ENCODE measurements around the gene FASTK.

FASTK gene

DNA sequence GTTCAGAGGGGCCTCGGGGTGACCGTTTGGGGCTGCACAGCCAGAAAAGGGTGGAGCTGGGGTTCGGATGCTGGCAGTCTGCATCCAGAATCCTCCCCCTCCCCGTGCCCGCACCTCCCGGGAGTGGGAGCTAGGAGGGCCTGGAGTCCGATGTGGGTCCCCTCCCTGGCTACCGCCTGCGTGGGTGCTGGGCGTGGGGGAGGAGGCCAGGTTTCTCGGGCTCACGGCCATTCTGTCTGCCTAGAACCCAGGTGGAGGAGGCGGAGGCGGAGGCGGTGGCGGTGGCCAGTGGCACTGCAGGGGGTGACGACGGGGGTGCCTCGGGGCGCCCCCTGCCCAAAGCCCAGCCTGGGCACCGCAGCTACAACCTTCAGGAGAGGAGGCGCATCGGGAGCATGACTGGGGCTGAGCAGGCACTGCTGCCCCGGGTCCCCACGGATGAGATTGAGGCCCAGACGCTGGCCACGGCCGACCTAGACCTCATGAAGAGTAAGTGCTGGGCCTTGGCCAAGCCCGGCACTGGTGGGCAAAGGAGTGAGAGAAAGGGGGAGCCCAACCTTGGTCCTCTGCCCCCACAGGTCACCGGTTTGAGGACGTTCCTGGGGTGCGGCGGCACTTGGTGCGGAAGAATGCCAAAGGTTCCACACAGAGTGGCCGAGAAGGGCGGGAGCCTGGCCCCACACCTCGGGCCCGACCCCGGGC lies 14.2 kb downstream of the FASTK start:
- no peaks in the 10 kb centered on the region for H3K27me3 ChIP-seq (ENCODE audit: insufficient read depth, low read length)
- no peak overlapping the region for H3K9ac ChIP-seq (ENCODE audit: low read length)
- H2AFZ ChIP-seq (ENCODE audit: low read length), result no peak overlapping the region
- no peak overlapping the region for H3K27ac ChIP-seq (ENCODE audit: low read depth, low read length, poor library complexity, severe bottlenecking)
- H3K9me2 ChIP-seq (ENCODE audit: low read depth, low read length), result no peaks in the 10 kb centered on the region
- peaks cover 7% of the 10 kb centered on the region for H3K4me1 ChIP-seq (ENCODE audit: insufficient read depth, low read length, severe bottlenecking)
- no peak overlapping the region for H3K4me3 ChIP-seq (ENCODE audit: low read depth, low read length, poor library complexity, severe bottlenecking)
- no peaks in the 10 kb centered on the region for H4K20me1 ChIP-seq (ENCODE audit: insufficient read depth, low read length)
- TF ChIP-seq, protein P1, sequence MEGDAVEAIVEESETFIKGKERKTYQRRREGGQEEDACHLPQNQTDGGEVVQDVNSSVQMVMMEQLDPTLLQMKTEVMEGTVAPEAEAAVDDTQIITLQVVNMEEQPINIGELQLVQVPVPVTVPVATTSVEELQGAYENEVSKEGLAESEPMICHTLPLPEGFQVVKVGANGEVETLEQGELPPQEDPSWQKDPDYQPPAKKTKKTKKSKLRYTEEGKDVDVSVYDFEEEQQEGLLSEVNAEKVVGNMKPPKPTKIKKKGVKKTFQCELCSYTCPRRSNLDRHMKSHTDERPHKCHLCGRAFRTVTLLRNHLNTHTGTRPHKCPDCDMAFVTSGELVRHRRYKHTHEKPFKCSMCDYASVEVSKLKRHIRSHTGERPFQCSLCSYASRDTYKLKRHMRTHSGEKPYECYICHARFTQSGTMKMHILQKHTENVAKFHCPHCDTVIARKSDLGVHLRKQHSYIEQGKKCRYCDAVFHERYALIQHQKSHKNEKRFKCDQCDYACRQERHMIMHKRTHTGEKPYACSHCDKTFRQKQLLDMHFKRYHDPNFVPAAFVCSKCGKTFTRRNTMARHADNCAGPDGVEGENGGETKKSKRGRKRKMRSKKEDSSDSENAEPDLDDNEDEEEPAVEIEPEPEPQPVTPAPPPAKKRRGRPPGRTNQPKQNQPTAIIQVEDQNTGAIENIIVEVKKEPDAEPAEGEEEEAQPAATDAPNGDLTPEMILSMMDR (IDR thresholded peaks at IDR 0.05; ENCODE audit: low read length), result no peak
- TF ChIP-seq EZH2 (IDR thresholded peaks at IDR 0.05; ENCODE audit: borderline replicate concordance, low read length), result no peak
- no peaks in the 10 kb centered on the region for H3F3A ChIP-seq (ENCODE audit: insufficient read depth, low read length)
- H3K36me3 ChIP-seq (ENCODE audit: insufficient read depth, low read length), result peaks cover 71% of the 10 kb centered on the region
- no peaks in the 10 kb centered on the region for H3K79me2 ChIP-seq (ENCODE audit: insufficient read depth, low read length)
- H3K4me2 ChIP-seq (ENCODE audit: low read length), result no peak overlapping the region
- no peaks in the 10 kb centered on the region for H3K9me3 ChIP-seq (ENCODE audit: low read length)

DNA sequence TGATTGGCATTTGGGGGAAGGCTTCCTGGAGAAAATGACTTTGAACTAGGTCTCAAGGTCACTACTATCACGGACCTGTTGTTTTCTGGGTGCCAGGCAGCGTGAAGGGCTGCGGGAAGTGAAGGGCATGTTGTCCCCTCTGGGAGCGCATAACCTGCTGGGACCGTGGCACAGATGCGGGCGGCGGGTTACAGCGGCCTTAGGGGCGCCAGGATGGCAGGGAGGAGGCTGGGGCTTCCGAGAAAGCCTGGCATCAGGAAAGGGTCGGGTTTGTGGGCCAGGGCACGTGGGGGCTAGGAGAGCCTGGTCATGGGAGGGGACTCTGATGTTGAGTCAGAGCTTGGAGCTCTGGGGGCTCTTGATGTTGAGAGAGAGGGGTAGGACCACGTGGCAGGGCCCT lies 15.1 kb downstream of the FASTK start:
- Histone ChIP-seq H3K79me2 (ENCODE audit: insufficient read depth, low read length) (no peaks in the 10 kb centered on the region), H2AFZ (ENCODE audit: low read length) (no peak overlapping the region), H3K27ac (ENCODE audit: low read depth, low read length, poor library complexity, severe bottlenecking) (no peak overlapping the region), H3K4me3 (ENCODE audit: low read depth, low read length, poor library complexity, severe bottlenecking) (no peak overlapping the region), H3K36me3 (ENCODE audit: insufficient read depth, low read length) (peaks cover 62% of the 10 kb centered on the region), H3K27me3 (ENCODE audit: insufficient read depth, low read length) (no peaks in the 10 kb centered on the region), H3K9me2 (ENCODE audit: low read depth, low read length) (no peaks in the 10 kb centered on the region), H3K4me1 (ENCODE audit: insufficient read depth, low read length, severe bottlenecking) (peaks cover 16% of the 10 kb centered on the region), H4K20me1 (ENCODE audit: insufficient read depth, low read length) (no peaks in the 10 kb centered on the region), H3K9me3 (ENCODE audit: low read length) (no peaks in the 10 kb centered on the region), H3K4me2 (ENCODE audit: low read length) (no peak overlapping the region), H3F3A (ENCODE audit: insufficient read depth, low read length) (no peaks in the 10 kb centered on the region), H3K9ac (ENCODE audit: low read length) (no peak overlapping the region)
- TF ChIP-seq, protein P1 (IDR thresholded peaks at IDR 0.05; ENCODE audit: low read length), result no peak
- TF ChIP-seq EZH2 (IDR thresholded peaks at IDR 0.05; ENCODE audit: borderline replicate concordance, low read length), result no peak

DNA sequence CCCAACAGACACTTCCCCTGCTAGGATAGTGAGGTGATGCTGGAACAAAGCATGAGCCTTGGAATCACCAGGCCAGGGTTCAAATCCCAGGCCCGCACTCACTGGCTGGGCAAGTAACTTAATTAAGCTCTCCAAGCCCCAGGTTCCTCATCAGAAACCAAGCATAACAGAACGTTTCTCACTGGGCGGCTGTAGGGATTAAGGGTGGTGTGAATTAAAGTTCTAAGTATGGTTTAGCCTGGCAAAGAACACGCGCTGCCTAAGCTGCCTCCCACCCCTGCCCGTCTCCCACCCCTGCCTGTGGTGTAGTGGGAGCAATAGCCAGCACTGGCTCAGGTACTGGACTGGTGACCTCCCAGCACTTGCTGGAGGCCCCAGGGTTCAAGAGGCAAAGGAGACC lies 15.6 kb downstream of the FASTK start:
- Histone ChIP-seq H3K9me3 (ENCODE audit: low read length) (no peaks in the 10 kb centered on the region), H3K27me3 (ENCODE audit: insufficient read depth, low read length) (no peaks in the 10 kb centered on the region), H3K9ac (ENCODE audit: low read length) (no peak overlapping the region), H3K9me2 (ENCODE audit: low read depth, low read length) (no peaks in the 10 kb centered on the region), H2AFZ (ENCODE audit: low read length) (no peak overlapping the region), H3K4me3 (ENCODE audit: low read depth, low read length, poor library complexity, severe bottlenecking) (no peak overlapping the region), H3K4me1 (ENCODE audit: insufficient read depth, low read length, severe bottlenecking) (peaks cover 19% of the 10 kb centered on the region), H3K79me2 (ENCODE audit: insufficient read depth, low read length) (no peaks in the 10 kb centered on the region; the same call in 1 of the 2 replicates), H3K27ac (ENCODE audit: low read depth, low read length, poor library complexity, severe bottlenecking) (no peak overlapping the region), H3F3A (ENCODE audit: insufficient read depth, low read length) (no peaks in the 10 kb centered on the region), H3K4me2 (ENCODE audit: low read length) (no peak overlapping the region), H4K20me1 (ENCODE audit: insufficient read depth, low read length) (no peaks in the 10 kb centered on the region), H3K36me3 (ENCODE audit: insufficient read depth, low read length) (peaks cover 56% of the 10 kb centered on the region)
- TF ChIP-seq, protein P1 (IDR thresholded peaks at IDR 0.05; ENCODE audit: low read length), result no peak
- TF ChIP-seq EZH2 (IDR thresholded peaks at IDR 0.05; ENCODE audit: borderline replicate concordance, low read length), result no peak

Measured in OCI-LY1 (cell line).